GM19452 (cell line): ENCODE data around the gene CDKAL1.
"Not testable (repeated sequence)": the region's sequence is repeated elsewhere in the genome, so short reads cannot be mapped to it uniquely, and the experiment has no call there.

ENCODE experiments used
- ATAC-seq: cut with Tn5 transposase; IDR thresholded peaks from one replicate; pipeline ENCODE4 v1.9.1; 2021; ENCODE audit not compliant: unreplicated experiment

The CDKAL1 gene

DNA sequence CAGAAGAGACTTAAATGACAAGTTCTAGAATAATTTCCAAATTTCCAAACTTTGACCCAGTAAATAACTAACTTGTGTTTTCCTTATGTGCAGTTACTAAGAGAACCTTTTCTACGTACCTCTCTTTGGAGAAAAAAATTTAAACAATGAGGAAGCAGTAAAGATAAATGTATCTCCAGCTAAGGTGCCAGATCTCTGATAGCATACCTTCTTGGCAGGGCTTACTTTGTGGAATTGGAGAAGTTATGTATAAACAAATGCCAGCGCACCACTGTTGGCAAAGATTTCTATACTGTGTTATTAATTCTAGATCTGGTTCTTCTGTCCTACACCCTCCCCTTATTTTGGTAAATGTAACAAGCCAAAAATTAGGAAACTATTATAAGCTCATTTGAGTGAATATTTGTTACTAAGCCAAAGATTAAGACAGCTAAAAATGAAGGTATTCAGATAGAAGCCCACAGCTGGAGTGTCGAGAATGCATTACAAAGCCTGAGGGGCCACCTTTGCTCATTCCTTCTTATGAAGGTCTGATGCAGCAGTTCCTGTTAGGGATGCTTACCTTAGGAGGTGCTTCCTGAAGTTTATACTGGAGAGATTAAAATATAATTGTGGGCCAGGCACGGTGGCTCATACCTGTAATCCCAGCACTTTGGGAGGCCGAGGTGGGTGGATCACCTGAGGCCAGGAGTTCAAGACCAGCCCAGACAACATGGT is 686.2 kb downstream of the CDKAL1 start:
- no peak for ATAC-seq

DNA sequence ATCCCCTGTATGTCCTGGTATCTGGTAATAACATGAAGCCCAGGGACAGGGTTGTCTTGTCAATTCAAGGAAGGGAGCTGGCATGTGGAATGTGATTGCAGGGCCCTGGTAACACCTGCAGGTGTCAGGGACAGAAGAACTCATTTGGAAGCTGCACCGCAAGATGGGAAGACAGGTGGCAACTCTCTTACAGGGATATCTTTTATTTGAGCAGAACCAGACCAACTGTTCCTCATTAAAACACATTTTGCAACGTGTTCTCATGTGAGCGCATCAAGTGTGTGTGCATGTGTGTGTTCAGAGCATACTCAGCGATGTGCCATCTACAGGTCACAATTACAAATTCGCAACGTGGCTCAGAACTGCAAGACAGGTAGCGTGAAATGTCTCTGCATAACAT is 688.4 kb downstream of the CDKAL1 start:
- ATAC-seq = no peak

DNA sequence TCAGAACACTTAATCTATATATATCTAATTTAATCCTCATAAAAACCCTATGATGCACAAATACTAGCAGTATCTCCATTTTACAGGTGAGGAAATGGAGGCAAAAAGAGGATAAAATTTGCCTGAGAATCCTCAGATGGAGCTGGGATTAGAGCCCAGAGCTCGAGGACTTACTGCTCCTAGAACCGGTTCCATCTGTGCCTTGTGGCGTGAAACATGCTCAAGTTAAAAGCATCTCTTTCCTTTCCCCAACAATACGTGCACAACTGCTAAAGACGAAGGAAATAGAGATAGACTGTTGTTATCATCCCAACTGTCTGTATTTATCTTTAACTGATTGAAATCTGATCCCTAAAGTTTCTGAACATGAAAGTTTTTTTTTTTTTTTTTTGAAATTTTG is 691.7 kb downstream of the CDKAL1 start:
- no peak for ATAC-seq

DNA sequence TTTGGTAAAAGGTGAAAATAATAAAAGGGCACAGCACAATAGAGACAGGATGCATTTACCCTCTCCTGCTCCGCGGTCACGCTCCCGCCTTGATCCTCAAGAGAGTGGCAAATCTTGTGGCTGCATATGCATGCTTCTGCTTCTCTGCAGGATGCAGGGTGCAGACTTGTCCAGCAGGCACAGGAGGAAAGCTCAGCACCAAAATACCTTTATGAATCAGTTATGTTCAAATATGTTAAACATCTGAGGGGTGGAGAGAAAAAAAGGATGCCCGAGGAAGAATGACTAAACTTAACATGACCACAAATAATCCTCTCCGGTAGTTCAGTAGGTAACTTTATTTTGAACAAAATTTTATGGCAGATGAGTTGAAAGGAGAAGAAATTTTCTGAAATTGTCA is 693.2 kb downstream of the CDKAL1 start:
- ATAC-seq = no peak

DNA sequence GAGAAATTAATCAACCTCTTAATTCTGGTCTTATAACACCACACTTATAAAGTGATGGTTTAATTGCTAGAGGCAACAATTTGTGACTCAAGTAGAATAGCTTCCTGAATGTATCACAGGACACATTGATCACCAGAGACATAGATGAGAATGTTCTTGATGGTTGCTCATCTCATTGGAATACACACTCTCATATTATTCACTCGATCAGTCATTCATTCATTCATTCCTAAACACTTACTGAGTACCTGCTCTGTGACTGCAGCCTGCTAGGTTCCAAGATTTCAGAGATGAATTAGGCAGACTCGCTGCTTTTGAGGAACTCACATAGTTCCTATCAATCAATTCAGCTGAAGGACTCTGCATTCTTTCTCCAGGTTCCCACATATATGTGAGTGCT is 694.2 kb downstream of the CDKAL1 start:
- no peak for ATAC-seq

DNA sequence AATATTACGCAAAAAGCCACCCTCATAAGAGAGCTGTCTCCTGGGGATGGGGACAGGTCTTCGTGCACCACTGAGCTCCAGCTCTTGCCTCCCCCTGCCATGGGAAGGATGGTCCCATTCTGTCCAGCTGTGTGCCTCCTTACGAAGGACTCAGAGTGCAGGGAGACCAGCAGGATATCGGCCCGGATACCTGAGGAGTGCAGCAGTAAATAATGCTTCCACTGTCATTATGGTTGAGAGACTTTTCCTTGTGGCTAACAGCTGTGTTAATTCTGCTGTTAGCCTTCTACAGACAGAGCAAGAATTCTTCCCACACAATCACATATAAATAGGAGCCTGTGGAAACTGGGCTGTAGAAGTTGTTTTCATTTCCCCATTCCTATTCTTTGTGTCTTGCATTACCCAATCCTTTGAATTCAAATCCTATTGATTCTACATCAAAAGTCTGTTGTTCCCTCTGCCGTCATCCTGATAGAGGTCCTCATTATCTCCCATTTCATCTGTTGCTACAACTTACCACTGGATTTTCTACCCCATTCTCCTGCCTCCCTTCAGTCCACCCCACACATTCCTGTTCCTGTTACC is 694.7 kb downstream of the CDKAL1 start:
- ATAC-seq = no peak

DNA sequence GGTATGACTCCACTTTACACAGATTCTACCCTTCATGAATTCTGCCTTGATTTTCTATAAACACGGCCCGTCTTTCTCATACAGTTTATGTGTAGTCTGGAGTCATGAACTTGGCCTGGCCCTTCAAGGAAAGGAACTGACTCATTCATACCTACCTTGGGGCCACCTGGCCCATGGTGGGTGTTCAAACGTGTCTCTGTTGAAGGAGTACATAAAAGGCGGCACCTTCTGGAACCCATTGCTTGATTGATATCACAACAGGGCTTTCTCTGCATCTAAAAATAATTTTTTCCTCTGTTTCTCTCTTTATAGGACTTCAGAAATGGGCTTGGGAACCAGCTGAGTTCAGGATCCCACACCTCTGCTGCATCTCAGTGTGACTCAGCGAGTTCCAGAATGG is 696.3 kb downstream of the CDKAL1 start:
- ATAC-seq = no peak

DNA sequence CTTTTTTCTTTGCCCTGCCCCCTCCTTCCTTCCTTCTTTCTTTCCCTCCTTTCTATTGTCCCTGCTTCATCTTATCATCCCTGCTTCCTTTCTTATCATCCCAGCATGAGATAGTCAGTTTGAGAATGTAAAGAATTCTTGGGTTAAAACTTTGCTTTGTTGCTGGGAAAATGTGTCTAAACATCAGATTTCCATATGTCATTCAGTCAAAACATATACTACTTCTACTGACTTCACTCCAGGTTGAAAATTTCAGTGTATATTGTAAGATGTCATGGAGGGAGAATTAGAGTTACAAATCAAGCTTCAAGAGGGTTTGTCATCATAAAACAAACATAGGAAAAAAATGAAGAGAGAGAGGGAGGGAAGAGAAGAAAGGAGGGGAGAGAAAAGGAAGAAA is 700.9 kb downstream of the CDKAL1 start:
- ATAC-seq = no peak

DNA sequence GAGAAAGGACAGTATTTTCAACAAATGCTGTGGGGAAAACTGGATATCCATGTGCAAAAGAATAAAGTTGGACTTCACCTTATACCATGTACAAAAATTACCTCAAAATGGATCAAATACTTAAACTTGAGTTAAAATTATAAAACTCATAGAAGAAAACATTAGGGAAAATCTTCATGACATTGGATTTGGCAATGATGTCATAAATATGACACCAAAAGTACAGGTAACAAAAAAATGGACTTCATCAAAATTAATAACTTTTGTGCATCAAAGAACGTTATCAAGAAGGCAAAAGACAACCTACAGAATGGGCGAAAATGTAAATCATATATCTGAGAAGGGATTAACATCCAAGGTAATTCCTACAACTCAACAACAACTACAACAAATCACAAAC is 704.0 kb downstream of the CDKAL1 start:
- ATAC-seq = no peak

DNA sequence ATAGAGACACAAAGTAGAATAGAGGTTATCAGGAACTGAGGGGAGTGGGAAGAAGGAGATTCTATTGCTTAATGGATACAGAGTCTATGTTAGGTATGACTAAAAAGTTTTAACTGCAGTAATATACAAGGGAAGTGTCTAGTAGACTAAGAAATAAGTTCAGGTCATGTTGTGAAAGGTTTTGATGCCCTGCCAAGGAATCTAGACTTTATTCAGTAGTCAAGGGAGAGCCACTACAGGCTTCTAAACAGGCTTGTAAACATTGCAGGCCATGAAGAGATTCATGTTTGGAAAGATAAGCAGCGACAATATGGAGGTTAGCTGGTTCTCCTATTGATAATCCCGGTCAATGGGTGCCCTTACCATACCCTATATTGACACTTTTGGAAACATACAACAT is 706.5 kb downstream of the CDKAL1 start:
- ATAC-seq = no peak

DNA sequence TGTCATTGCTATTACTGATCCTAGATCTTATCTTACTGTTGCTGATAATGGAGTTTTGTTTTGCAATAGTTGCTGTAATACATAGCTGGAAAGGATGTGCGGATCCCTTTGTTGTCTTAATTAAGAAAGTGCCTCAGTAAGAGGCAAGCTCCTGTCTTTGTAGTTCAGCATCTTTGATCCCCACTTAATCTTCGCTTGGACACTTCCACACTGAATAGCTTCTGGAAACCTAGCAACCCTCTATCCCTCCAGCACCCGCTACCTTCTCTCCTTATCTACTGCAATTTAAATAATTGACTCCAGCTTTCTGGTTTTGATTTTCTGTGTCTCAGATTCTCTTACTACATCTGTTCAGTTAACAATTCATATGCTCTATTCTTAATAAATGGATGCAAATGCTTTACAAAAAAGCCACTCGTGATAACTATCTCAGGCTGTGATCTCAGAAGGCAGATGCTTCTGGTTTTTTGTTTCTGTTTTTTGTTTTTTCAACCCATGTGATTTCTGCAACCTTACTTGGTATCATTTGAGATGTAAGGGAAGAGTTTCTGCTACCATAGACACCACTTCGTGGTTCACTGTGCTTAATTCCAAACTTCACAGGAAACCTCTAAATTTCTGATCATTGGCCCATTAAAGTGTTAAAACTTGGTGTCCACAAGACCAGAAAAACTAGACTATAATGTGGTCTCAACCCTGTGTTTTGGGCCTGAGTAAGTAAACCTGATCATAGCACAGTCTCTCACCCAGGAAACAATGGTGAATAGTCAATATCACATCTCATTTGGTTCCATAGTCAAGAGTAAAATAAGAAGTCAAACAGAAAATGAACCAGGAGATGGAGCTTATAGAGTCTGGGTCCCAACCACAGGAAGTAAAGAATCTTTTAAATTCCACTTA is 707.2 kb downstream of the CDKAL1 start:
- no peak for ATAC-seq

DNA sequence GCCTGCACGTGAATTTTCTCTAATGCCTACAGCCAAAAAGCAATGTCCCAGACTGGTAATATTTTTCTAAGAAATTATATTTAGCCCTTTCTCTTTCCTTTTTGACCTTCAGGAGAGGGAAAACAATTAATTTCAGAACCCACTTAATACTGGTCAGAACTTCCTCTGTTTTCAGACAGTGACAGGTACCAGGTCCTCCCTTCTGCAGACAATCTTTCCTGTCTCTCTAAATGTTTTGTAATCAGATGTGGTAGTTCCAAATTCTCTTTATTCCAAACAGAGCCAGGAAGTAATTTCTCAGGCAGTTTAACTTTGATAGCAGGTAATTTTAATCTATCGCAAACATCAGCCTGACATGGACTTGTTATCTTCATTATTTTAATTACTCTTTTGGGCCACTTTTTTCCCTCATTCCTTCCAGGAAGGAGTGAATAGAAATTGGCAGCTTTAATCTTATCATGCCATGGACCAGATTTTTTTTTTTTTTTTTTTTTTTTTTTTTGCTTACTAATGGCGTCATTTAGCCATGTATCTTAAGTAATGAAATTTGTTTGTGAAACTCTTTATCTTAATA is 710.7 kb downstream of the CDKAL1 start:
- ATAC-seq = no peak

DNA sequence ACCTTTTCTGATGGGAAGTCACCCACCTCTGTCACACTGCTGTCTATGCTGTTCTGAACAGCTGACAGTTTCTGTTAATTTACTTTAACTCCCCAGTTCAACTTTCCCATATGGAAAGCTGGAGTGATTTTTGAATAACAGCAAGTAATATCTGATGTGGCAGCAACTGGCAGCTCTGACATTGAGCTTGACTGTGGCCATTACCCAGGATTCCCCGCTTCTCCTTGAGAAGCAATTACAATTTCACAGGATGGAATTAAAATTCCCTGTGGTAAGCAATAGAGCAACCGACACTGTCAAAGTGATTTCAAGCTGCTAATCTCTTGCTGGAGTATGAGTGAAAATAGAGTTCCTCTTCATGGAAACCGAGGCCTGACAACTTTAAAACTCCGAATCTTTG is 711.2 kb downstream of the CDKAL1 start:
- no peak for ATAC-seq

DNA sequence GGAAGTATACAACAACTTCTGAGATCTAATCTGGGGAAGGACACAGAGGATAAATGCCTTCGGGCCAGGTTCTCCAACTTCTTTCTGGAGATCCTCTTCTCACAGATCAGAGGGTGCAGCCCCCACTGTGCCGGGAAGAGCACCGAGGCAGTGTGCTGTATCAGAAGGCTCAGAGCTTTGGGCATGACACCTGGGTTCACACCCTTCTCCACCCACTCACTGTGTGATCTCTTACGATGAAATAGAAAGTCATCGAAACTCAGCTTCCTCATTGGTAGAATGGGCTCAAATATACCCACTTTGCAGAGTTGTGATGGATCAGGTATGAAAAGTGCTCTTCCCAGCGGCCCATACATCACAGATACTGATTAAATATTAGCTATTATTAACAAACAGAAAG is 711.8 kb downstream of the CDKAL1 start:
- ATAC-seq = no peak

DNA sequence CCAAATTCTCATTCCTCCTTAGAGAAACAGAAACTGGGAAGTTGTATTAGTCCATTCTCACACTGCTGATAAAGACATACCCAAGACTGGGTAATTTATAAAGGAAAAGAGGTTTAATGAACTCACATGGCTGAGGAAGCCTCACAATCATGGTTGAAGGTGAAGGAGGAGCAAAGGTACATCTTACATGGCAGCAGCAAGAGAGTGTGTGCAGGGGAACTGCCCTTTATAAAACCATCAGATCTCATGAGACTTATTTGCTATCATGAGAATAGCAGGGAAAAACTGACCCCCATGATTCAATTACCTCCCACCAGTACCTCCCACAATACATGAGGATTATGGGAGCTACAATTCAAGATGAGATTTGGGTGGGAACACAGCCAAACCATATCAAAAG is 720.2 kb downstream of the CDKAL1 start:
- not testable (repeated sequence) for ATAC-seq

DNA sequence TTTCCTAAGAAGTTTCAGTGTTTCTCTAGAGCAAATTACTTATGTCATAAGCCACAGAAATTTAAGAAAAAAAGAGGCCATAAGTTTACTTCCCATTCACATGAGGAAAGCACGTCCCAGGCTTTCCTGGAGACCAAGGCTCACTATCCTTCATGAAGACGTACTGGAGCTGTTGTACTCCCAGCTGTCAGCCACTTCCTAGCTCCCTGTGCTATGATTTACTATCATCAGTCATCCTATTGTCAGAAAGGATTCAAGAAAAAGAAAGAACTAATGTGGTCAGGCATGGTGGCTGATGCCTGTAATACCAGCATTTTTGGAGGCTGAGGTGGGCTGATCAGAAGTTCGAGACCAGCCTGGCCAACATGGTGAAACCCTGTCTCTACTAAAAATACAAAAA is 721.9 kb downstream of the CDKAL1 start:
- no peak for ATAC-seq

DNA sequence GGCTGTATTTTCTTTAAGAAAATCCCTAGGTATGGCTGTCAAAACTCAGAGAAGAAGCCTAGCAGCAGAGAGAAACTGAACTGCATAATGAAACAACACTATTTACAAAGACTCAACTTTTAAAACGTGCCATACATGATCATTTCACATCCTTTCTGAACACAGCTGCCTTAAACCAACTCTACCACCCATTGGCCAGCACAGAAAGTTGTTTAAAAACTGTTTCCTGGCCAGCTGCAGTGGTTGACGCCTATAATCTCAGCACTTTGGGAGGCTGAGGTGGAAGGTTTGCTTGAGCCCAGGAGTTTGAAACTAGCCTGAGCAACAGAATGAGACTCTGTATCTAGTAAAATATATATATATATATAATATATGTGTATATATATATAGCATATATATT is 722.9 kb downstream of the CDKAL1 start:
- ATAC-seq = no peak

DNA sequence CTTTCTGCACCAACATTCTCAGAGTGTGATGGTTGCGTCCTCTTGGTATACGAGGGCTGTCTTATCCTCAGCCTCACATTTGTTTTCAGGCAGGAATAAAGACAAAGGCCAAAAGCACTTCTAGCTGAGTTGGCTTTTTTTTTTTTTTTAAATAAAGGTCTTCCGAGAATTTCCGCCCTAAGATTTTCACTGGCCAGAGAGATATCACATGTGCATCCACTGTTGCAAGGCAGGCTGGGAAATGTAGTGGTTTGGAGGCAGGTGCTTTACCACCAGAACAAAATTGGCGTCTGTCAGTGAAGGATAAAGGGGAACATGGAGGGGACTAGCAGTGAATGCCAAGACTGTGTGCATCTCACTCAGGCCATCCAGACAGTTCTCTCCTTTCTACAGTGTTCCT is 724.4 kb downstream of the CDKAL1 start:
- ATAC-seq = no peak

DNA sequence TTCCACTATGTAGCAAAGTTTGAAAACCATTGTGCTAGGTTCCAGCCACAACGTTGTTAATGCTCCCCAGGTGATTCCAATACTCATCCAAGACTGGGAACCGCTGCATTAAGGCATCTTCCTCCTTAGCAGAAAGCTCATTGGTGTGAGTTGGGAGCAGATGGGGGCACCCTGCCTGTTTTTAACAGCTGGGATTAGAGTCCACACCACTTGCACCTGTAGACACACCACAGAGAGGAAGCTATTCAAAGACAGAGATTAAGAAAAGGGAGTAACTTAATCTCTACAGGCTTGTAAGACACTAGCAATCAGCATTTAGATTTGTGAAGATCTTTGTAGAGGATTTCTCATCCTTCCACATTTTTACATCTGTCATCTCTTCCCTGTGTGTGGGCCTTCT is 725.4 kb downstream of the CDKAL1 start:
- no peak for ATAC-seq

DNA sequence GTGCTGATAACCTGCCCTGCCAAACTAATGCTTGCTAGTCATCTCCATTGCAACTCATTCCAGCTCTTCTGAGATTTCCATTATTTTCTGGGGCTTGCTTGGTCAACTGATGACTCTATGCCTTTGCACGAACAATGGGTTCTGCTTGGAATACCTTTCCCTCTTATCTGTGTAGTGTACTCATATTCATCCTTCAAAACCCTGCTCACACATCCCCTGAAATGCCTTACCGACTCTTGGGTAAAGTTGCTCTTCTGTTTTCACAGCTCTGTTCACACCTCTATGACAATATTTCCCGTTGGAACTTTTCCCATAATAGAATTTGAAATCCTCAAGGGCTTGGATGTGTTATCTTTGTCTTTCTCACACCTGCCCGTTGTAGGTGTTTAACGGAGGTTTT is 728.2 kb downstream of the CDKAL1 start:
- no peak for ATAC-seq

DNA sequence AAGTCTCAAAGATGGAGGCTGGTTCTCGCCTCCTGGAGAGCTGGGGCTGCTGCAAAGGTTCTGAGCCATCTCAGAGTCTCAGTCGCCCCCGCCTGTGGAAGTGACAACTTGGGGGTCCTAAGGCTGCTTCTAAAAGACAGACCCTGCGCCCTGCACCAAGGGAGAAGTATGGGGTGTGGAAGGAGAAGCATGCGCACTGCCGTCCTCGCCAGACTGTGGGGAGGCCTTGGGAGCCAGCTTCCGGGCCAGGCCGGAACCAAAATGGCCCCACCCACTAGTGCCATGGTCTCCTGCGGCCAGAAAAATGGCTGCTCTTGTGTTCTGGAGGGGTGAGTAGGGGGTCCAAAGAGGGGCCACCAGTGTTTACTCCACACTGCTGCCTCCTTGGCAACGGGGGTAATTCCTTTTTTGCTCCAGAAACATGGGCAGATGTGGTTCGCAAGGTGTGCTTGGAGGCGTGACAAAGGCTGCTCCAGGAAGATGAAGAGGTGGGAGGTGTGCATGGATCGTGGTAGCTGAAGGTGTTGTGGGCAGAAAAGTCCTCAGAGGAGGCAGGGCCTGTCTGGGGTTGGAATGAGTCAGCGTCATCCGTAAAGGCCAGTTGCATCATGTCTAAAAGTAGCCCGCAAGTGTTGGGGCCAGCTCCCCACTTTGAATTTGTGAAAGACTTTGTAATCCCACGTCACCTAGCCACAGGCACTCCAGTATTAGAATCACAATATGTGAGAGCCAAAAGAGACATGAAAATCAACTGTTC is 729.5 kb downstream of the CDKAL1 start:
- ATAC-seq = peak; percentile 71
